RWPE1 (cell line): ENCODE results near the gene HOXA7.

Source experiments
- CTCF ChIA-PET: fragments of 350-600 bp; sonication (Branson Sonifier 250); formaldehyde crosslinking; extraction: SDS; loops from one replicate; lab custom pipeline; 2021; lab: Yijun Ruan, JAX
- POLR2A ChIA-PET: fragments of 400-600 bp; formaldehyde crosslinking; extraction: SDS; loops from one replicate; lab custom pipeline; 2020; ENCODE audit warnings: antibody characterized with exemption; ENCODE audit not compliant: low non-redundant PET; lab: Yijun Ruan, JAX
- DNase-seq: peaks from one replicate; pipeline ENCODE4 v3.0.0; 2012; ENCODE audit warnings: low spot score
- H3K27ac ChIP-seq: fragments of 450-650 bp; 2 replicates; pipeline ENCODE4 v1.5.1; 2017
- TF ChIP-seq, protein P1 (sequence below): fragments of 450-650 bp; conservative IDR thresholded peaks from 2 replicates; pipeline ENCODE4 v1.5.1; 2017; ENCODE audit warnings: low read depth, mild to moderate bottlenecking

Gene HOXA7

DNA sequence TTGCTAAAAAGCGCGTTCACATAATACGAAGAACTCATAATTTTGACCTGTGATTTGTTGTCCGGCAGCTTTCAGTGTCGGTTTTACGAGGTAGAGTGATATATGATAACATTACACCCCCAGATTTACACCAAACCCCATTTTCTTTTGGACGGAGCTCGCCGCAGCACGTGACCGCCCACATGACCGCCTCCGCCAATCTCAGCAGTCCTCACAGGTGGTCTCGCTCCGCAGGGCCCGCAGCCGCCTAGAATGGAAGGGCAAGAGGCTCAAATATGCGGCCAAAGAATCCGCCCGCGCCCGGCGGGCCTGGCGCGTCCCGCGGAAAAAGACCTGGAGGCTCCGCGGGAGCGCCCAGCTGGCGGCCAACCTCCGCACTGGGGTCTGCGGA, at the start of gene HOXA7:
TSS of gene HOXA7 (minus strand) at position 168 of the 391 bp plus-strand sequence. CDS start at position 38, 130 bp downstream.
- TF ChIP-seq, protein P1, sequence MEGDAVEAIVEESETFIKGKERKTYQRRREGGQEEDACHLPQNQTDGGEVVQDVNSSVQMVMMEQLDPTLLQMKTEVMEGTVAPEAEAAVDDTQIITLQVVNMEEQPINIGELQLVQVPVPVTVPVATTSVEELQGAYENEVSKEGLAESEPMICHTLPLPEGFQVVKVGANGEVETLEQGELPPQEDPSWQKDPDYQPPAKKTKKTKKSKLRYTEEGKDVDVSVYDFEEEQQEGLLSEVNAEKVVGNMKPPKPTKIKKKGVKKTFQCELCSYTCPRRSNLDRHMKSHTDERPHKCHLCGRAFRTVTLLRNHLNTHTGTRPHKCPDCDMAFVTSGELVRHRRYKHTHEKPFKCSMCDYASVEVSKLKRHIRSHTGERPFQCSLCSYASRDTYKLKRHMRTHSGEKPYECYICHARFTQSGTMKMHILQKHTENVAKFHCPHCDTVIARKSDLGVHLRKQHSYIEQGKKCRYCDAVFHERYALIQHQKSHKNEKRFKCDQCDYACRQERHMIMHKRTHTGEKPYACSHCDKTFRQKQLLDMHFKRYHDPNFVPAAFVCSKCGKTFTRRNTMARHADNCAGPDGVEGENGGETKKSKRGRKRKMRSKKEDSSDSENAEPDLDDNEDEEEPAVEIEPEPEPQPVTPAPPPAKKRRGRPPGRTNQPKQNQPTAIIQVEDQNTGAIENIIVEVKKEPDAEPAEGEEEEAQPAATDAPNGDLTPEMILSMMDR, result no peak
- no peak for DNase-seq
- H3K27ac ChIP-seq, result peak within 1 kb of the TSS; percentile 90
- ChIA-PET CTCF (interaction anchor here (1.1 to 1.4 kb wide), 2 partner anchors 13 to 489 kb away, joined by 3 to 6 read pairs; partner anchors contain the start of gene HOXA5), POLR2A (no interaction called here)

DNA sequence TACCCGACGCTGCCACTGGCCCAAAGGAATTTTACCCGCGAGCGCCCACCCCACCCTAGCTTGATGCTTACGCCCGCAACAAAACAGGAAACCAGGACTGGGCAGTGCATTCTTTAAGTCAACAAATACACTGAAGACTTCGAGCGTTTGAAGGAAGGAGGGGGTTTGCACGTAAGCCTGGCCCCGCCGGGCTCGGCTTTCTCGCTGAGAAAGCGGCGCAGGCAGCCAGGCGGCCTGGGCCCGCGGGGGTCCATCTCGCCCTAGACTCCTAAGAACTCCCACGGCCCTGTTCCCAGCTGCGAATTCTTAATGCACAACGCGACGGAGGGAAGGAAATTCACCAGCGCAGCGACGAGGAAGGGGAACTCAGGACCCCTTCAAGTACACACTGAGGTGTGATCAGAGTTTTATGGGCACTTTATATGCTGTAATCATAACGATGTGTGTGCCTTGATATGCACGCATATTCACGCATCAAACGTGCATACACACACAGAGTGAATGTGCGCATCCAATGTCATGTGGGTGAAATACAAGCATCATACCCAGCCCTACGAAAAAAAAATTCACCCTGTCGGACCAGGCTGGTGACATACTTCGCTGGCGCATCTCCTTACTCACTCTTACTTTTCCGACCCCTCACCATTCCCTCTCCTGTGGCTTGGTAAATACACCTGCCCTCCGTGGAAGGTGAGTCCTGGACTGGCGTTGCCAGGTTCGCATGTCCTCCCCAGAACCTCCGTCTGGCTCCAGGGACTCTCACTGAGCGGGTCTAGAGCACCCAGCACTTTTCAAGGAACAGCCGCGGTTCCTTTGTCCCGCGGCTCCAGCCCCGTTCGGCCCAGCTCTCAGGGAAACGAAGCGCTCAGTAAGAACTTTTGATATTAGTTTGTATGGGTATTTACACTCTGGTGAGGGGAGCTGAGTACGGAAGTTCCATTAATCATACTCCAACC, 49.1 kb upstream of the HOXA7 start:
- DNase-seq, result no peak
- TF ChIP-seq, protein P1, result no peak
- ChIA-PET CTCF (no interaction called here), POLR2A (no interaction called here)
- H3K27ac ChIP-seq, result peak overlapping the region; percentile 43

DNA sequence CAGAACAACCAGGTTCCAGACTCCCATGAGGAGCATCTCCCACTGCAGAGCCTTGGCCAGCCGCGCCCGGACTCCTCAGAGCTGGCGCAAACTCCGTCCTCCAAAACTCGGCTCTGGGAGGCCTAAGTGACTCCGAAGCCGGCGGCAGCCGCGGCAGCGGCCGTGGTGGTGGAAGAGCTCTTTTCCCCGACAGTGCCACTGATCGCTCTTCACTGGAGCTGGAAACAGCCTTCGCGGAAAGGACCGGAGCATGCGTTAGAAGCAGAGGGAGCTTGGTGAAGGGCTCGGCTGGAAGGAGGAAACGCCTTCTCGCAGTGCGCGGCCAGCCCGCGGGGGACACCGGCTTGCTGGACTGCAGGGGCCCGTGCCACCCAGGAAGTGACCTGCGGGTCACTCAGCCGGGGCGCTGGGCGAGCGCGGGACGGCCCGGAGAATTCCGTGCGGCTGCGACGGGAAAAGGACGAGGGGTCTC, 48.4 kb upstream of the HOXA7 start:
- ChIA-PET CTCF (no interaction called here), POLR2A (no interaction called here)
- TF ChIP-seq, protein P1, result no peak
- H3K27ac ChIP-seq, result peak overlapping the region; percentile 43
- no peak for DNase-seq

DNA sequence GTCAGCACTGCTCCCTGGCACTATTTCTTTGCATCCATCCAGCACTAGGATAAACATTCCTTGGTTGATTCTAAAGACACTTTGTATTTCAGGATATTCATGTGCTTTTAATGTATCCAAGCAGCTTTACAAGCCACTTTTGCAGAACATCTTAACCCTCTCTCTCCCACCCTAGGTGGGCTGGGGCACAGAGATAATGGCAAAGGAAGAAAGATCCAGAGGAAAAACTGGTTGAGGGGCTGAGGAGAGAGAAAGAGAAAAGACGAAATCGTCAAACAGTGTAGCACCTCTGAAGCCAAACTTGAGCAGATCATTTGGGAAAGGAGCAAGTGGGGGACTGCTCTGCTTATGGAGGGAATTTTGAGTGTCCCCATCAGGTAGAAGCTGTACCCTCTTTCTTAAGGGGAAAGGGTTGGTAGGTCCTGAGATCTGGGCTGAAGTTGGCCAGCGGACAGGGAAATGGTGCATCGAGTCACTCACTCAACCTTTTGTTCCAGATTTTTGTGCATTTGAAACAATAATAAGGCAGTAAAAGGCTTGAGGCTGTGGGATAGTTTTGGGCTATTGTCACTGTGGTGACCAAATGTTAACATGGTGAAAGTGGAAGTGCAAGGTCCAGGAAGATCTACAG, 47.6 kb upstream of the HOXA7 start:
- ChIA-PET CTCF (no interaction called here), POLR2A (no interaction called here)
- TF ChIP-seq, protein P1, result no peak
- peak overlapping the region; percentile 58; the same call in 1 of the 2 replicates for H3K27ac ChIP-seq
- no peak for DNase-seq

DNA sequence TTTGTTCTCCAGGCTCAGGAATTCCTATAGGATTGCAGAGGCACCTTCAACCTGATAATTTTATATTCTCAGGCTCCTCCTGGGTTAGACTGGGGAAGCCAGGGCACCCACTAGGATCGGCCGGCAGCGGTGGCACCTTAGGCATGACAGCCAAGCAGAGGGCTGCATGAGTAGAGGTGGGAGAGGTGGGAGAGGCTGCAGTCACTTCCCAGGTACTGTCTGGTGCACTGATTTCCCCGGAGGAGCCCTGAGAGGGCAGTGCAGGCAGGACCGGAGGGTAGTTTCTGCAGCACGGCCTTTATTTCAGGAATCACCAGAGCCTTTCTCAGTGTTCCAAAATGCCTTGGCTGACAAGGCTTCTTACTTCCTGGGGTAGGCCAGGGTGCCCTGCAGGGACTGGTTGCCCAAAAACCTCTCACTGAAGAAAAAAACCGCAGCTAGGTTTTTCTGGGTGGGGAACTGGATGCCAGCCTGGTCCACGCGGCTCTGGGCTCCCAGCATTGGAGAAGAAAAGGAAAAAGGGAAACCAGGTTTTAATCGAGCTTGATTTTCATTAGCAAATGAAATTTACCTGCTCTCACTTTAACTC, 47.0 kb upstream of the HOXA7 start:
- CTCF ChIA-PET, result no interaction called here

More for the DNA sequence above, 47.0 kb upstream of the HOXA7 start:
- POLR2A ChIA-PET, result no interaction called here
- TF ChIP-seq, protein P1, result no peak
- H3K27ac ChIP-seq, result peak overlapping the region; percentile 58
- DNase-seq, result no peak
